Sigmoid colon (tissue), 4 donors: ENCODE results near the gene DEAF1.

Source experiments
- EP300 ChIP-seq, 4 donors: sonication (generic); formaldehyde crosslinking; IDR thresholded peaks; one replicate each; pipeline ENCODE4 v1.6.1; 2017; ENCODE audit warnings: antibody characterized with exemption in 4 of 4
- POLR2A ChIP-seq, 2 donors: fragments of 450-650 bp; IDR thresholded peaks; one replicate each; pipeline ENCODE4 v1.6.1; 2016; ENCODE audit warnings: antibody characterized with exemption in 2 of 2, mild to moderate bottlenecking in 2 of 2, moderate library complexity in 2 of 2

DNA sequence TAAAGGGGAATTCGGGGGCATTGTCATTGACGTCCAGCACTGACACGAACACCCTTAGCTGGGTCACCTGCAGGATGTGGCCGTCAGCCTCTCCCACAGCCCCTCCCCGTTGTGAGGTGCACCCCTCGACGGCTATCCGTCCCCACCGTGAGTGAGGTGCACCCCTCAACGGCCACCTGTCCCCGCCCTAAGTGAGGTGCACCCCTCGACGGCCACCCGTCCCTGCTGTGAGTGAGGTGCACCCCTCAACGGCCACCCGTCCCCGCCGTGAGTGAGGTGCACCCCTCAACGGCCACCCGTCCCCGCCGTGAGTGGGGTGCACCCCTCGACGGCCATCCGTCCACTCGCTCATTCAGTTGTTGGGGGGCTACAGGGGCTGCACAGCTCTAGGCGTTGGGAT, 73.2 kb downstream of the DEAF1 start:
- TF ChIP-seq EP300 (IDR thresholded peaks at IDR 0.05) (no peak), POLR2A (IDR thresholded peaks at IDR 0.05) (no peak)
